KBM-7 (cell line): ENCODE results near the gene CNST.
A peak's percentile ranks its signal among the peaks of the same experiment; 100 is the strongest.
"Not testable (repeated sequence)": the region's sequence is repeated elsewhere in the genome, so short reads cannot be mapped to it uniquely, and the experiment has no call there.

Experiments used
- DNase-seq: peaks from one replicate; pipeline ENCODE4 v3.0.0-alpha.2; 2015
- in situ Hi-C: fragments of 300-500 bp; cut with MboI; formaldehyde crosslinking; loops from 2 replicates; pipeline ENCODE4 v1.14.3; 2020; ENCODE audit warnings: low sequenced_read_pairs, low pct_unique_long_range_greater_than_20kb, mixed read lengths

The CNST gene

DNA sequence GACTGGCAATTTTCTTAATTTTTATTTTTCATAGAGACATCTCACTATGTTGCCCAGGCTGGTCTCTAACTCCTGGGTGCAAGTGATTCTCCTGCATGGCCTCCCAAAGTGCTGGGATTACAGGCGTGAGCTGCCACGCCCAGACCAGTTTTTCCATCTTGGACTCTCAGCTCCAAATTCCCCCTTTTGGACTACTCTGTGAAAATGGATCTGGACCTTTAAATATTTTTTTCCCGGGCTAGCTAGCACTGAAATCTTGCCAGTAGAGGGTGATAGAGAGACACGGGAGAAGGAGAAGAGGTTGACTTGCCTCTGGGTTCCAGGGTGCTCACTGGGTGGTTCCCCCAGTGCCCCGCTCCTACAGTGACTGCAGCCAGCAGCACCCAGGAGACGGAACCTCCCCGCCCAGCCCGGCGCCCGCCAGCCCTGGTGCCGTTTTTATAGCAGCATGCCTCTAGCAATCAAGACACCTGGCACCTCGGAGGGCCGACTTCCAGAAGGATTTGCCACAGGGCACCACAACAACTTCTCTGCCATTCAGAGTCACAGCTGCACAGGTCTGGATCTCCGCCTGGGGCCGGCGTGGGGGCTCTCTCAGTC lies 123.3 kb downstream of the CNST start:
- DNase-seq, result peak; percentile 91
- in situ Hi-C loops, result no loop called here

DNA sequence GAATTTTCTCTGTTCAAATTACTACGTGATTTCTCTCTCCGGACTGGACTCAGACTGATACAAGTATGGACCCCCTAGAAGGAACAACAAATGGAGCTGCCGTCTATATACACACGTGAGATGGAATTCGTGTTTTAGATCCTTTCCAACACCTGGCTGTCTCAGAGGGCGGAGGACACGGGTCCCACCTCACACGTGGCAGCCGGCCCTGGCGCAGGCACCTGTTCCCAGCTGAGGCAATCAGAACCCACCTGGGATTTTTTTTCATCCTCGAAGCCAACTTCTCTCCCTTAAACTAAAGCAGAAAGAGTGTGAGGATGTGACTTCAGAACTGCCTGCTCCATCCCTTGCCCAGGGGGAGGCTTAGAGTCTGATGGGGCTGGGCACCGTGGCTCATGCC lies 123.8 kb downstream of the CNST start:
- DNase-seq, result no peak
- in situ Hi-C loops, result no loop called here

DNA sequence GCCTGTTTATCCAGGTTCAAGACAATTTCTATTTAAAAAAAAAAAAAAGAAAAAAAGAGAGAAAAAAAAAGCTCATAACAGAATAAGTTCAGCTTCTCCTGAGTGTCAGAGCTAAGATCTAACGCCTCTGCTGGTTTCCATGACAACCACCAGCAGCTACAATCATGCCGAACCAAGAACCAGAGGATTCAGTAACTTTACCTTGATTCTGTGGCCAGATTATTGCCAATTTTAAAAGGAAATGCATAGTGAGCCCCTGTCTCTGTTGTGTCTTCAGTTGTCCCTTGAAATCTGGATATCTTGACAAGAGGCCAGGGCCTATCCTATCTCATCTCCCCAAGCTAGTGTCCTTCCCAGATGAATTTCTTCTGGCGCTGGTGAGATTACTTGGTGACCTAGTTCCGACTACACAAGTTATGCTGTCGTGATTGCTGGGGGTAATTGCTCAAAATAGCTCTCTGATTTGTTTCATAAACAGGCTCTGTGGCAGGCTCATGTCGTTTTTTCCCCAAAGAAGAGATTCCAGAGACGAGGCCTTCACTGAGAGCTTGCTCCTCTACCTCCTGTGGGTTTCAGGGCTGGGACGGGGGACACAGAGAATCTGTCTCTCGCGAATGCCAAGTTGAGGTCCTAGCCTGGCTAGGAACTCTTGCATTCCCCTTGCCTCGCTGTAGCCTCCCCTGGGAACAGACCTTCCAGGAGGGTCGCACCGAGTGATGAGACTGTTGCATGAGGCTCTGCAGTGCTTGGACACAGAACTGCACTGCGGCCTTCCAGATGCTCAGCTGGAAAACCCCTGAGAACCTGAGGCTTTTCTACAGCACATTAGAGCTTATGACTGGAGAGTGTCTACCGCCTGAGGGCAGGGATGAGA lies 125.6 kb downstream of the CNST start:
- no peak for DNase-seq
- in situ Hi-C loops, result no loop called here

DNA sequence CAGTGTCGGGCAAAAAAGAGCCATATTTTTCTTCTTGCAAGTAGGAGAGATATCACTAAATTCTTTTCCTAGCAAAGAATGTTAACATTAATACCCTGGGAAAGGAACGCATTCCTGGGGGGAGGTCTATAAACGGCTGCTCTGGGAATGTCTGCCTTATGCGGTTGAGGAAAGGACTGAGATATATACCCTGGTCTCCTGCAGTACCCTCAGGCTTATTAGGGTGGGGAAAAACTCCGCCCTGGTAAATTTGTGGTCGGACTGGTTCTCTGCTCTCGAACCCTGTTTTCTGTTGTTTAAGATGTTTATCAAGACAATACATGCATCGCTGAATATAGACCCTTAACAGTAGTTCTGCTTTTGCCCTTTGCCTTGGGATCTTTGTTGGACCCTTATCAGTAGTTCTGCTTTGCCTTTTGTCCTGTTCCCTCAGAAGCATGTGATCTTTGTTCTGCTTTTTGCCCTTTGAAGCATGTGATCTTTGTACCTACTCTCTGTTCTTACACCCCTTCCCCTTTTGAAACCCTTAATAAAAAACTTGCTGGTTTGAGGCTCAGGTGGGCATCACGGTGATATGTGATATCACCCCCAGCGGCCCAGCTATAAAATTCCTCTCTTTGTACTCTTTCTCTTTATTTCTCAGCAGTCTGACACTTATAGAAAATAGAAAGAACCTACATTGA lies 128.1 kb downstream of the CNST start:
- DNase-seq, result peak; percentile 73
- in situ Hi-C loops, result not testable (repeated sequence)

DNA sequence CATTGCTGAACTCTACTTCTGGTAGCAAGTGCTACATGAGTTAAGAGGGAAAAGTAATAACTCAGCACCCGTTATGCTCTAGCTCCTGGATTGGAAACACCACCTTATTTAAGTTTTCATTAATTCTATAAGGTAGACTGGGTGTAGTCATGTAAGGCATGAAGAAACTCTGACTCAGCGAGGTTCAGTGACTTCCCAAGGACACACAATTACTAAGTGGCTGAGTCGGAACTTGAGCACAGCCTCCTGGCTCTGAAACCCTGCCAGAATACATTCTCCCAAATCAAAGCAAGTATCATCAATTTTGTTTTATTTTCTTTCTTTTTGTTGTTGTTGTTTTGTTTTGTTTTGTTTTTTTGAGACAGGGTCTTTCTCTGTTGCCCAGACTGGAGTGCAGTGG lies 128.9 kb downstream of the CNST start:
- in situ Hi-C loops, result no loop called here
- DNase-seq, result no peak

DNA sequence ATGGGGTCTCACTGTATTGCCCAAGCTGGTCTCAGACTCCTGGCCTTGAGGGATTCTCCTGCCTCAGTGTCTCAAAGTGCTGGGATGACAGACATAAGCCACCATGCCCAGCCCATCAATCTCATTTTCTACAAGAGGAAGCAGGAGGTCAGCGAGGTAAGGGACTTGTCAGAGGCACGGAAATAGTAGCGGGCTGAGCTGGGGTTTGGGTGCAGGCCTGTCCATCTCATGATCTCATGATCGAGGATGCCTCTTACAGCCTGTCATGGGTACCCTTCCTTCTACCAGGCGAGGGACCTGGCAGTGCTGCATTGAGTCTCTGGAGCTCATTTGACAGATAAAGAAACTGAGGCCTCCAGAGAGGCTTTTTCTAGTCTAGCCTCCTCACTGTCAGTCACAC lies 129.4 kb downstream of the CNST start:
- in situ Hi-C loops, result no loop called here
- DNase-seq, result no peak

DNA sequence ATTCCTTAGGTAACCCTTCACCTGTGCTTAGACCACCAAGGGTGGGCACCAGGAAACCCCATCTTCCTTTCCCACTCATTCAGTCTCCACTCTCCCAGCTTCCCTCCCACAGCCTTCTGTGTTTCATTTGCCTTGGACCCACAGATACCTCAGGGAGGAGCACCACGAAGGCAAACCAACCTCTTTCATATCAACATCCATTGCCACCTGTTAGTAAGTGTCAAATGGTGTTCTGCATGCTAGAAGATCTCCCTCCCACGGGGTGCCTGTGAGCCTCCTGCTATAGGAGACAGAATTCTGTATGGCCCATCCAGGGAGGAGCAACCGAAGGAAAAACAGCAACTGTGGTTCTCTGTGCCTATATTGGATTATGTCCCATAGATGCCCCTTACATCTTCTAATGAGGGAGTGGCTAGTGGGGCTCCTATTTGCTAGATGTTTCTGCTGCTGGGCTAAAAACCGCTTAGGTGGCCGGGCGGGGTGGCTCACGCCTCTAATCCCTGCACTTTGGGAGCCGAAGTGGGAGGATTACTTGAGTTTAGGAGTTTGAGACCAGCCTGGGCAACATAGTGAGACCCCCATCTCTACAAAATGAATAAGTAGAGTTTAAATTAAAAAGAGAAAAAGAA lies 132.3 kb downstream of the CNST start:
- in situ Hi-C loops, result no loop called here
- DNase-seq, result no peak

DNA sequence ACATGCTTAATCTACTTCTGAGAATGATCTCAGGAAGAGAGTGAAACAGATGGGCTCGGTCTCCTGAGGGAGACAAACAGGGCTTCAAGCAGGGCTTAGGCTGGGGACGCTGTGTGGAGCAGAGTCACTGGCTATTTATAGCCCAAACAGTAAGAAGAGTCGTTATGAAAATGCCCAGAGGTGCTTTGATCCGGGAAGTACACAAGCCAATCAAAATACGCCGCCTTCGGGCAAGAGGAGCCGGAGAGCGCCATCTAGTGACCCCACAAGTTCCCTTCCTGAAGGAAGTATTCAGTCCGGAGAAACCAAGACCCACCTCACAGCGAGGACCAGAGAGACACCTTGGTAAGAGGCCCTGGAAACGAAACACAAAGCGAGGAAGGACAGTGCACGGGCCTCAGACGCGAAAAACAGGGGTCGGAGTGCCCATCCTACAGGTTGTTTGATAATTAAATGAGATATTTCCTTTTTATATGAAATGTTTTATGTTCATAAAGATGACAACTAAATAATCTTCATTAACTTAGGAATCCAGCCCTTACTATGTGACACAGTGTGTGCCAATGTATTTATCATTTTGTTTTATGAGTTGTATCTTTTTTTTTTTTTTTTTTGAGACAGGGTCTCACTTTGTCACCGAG lies 133.0 kb downstream of the CNST start:
- in situ Hi-C loops, result no loop called here
- DNase-seq, result peak; percentile 92

DNA sequence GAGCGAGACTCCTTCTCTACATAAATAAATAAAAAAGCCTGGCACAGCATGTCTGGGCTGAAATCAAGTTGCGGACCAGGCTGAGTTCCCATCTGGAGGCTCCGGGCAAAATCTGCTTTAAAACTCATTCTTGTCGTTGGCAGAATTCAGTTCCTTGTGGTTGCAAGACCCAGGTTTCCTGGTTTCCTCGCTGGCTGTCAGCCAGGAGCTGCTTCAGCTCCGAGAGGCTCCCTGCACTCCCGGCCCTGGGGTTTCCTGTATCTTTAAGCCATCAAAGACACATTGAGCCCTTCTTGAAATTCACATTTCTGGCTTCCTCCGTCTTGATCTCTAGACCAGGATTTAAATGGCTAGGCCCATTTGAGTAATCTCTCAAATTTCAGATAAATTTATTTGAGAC lies 137.3 kb downstream of the CNST start:
- in situ Hi-C loops, result no loop called here
- DNase-seq, result peak; percentile 80

DNA sequence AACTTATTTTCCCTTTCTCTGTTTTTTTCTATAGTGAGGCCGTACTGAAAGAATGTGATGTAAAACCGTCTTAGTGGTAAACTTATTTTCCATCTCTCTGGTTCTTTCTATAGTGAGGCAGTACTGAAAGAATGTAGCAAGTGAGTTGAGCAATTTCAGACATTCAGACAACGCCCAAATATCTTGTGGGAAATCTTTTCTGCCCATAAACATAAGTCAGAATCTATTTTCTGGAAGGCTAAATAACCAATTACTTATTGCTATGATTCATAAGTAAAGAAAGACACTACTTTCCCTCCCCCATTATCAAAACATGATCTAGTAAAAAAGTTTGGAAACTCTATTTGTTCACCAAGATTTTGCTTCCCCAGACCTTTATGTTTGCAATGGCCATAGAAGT lies 139.1 kb downstream of the CNST start:
- in situ Hi-C loops, result no loop called here
- DNase-seq, result no peak

DNA sequence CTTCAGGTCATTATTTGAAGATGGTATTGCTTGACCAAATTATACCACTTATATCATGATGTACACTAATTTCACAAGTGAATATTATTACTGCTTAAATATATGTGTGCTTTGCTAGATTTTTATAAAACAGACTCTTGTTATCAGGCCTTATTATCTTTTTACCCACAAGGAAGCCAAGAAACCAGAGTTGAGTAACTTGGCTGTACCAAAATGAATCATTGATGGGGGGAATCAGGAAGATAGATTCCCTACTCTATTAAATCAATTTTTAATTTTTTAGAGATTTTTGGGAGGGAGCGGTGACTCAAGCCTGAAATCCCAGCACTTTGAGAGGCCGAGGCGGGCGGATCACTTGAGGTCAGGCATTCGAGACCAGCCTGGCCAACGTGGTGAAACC lies 141.9 kb downstream of the CNST start:
- in situ Hi-C loops, result no loop called here
- no peak for DNase-seq

DNA sequence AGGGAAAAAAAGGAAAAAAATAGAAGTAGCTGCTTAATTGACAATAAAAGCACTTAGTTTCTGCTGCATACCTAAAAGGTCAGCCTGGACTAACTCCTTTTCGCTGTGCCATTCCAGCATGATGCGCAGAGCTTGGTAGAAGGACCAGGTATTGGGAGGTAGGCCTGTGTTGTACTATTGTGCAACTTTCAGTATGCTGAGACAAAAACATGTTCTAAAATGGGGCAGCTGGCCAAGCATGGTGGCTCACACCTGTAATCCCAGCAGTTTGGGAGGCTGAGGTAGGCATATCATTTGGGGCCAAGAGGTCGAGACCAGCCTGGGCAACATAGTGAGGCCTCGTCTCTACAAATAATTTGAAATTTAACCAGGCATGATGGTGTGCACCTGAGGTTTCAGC lies 142.9 kb downstream of the CNST start:
- in situ Hi-C loops, result no loop called here

DNA sequence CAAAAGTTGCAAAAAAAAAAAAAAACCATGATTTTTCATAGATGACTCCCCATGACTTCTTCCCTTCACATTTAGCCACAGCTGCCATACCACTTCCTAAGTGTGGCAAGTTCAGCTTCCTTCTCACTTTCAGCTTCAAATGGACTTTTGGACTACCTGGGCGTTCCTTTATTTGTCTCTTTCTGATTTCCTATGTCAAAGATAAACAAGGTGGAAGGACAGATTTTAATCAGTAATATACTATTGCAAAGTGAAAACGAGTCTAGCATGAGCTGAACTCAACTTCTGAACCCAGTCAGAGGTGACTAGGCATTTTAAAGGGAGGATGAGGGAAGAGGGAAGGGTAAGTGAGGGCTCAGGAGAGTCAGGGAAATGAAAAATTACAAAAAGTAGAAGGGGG lies 143.6 kb downstream of the CNST start:
- DNase-seq, result peak; percentile 39
- in situ Hi-C loops, result no loop called here

More for the DNA sequence above, 142.9 kb downstream of the CNST start:
- no peak for DNase-seq

DNA sequence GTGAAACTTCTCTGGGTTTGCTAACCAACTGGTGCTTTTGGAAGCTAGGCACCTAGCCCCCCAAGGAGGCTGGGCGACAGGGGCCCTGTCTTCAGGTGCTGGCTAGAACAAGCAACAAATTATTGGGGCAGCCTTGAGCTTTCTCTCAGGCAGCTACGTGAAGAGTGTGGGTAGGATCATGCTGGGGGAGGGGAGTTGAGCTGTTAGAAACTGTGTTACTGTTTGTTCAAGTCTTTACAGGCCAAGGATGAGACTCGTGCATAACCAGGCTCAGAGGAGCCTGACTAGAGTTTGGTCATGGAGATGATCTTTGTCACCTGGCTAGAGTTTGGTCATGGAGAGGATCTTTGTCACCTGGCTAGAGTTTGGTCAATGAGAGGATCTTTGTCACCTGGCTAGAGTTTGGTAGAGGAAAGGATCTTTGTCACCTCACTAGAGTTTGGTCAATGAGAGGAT lies 145.3 kb downstream of the CNST start:
- no peak for DNase-seq
- in situ Hi-C loops, result no loop called here

DNA sequence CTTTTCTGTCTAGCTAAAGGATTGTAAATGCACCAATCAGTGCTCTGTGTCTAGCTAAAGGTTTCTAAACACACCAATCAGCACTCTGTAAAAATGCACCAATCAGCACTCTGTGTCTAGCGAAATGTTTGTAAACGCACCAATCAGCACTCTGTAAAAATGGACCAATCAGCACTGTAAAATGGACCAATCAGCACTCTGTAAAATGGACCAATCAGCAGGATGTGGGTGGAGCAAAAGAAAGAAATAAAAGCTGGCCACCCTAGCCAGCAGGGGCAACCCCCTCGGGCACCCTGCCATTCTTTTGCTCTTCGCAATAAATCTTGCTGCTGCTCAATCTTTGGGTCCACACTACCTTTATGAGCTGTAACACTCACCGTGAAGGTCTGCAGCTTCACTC lies 146.2 kb downstream of the CNST start:
- in situ Hi-C loops, DNase-seq: not testable (repeated sequence)
